DND-41 (cell line): ENCODE data around the gene ATF7IP.

Experiments
- ATAC-seq: fragments of 200-7000 bp; cut with Tn5 transposase; 3 replicates; pipeline ENCODE4 v1.9.1; 2021; ENCODE audit warnings: low read depth; ENCODE audit not compliant: insufficient read depth
- DNase-seq: peaks from one replicate; pipeline ENCODE4 v3.0.0-alpha.2; 2020
- H2AFZ ChIP-seq: 2 replicates; pipeline ENCODE4 v1.6.0; 2012; ENCODE audit warnings: low read depth, low read length
- H3K27ac ChIP-seq: 2 replicates; pipeline ENCODE4 v1.5.1; 2012; ENCODE audit warnings: low read length, inconsistent platforms
- H3K27me3 ChIP-seq: fragments of 200-600 bp; sonication (generic); 2 replicates; pipeline ENCODE4 v1.6.0; 2012; ENCODE audit warnings: low read length, mild to moderate bottlenecking, inconsistent platforms; ENCODE audit not compliant: insufficient read depth, poor library complexity
- H3K36me3 ChIP-seq: 2 replicates; pipeline ENCODE4 v1.5.1; 2012; ENCODE audit warnings: low read length, inconsistent platforms; ENCODE audit not compliant: insufficient read depth
- H3K4me1 ChIP-seq: 2 replicates; pipeline ENCODE4 v1.5.1; 2012; ENCODE audit warnings: mild to moderate bottlenecking, low read length; ENCODE audit not compliant: insufficient read depth
- H3K4me2 ChIP-seq: 2 replicates; pipeline ENCODE4 v1.6.0; 2012; ENCODE audit warnings: mild to moderate bottlenecking, moderate library complexity, low read length, inconsistent platforms; ENCODE audit not compliant: insufficient read depth
- H3K4me3 ChIP-seq, 2 experiments: fragments of 200-600 bp in 1 of 2; shearing (Covaris generic) in 1 of 2; 2 replicates each; pipeline ENCODE4 v1.5.1; 2012 to 2016; ENCODE audit warnings: inconsistent platforms in 2 of 2, low read length in 2 of 2, mild to moderate bottlenecking in 2 of 2, low read depth in 1 of 2, moderate library complexity in 1 of 2
- H3K79me2 ChIP-seq: 2 replicates; pipeline ENCODE4 v1.6.0; 2012; ENCODE audit warnings: low read length, inconsistent platforms; ENCODE audit not compliant: insufficient read depth
- H3K9ac ChIP-seq: 2 replicates; pipeline ENCODE4 v1.6.0; 2012; ENCODE audit warnings: low read depth, mild to moderate bottlenecking, inconsistent platforms, low read length, moderate library complexity
- H3K9me3 ChIP-seq: 2 replicates; pipeline ENCODE4 v1.5.1; 2012; ENCODE audit warnings: low read length, moderate library complexity, mild to moderate bottlenecking, inconsistent platforms; ENCODE audit not compliant: insufficient read depth, severe bottlenecking
- H4K20me1 ChIP-seq: 2 replicates; pipeline ENCODE4 v1.6.0; 2012; ENCODE audit warnings: low read length; ENCODE audit not compliant: insufficient read depth
- CTCF ChIP-seq: IDR thresholded peaks from 2 replicates; pipeline ENCODE4 v1.5.1; 2012; ENCODE audit warnings: borderline replicate concordance, low read length, moderate library complexity, mild to moderate bottlenecking; ENCODE audit not compliant: poor library complexity, severe bottlenecking; ENCODE audit errors: extremely low read depth
- EZH2 ChIP-seq: IDR thresholded peaks from 3 replicates; pipeline ENCODE4 v1.6.1; 2012; ENCODE audit warnings: borderline replicate concordance, low read depth, mild to moderate bottlenecking, moderate library complexity, low read length, inconsistent platforms; ENCODE audit not compliant: severe bottlenecking

Gene ATF7IP

GRCh38 chr12:14505626-14506596 lies 140.4 kb downstream of the ATF7IP start:
- TF ChIP-seq EZH2 (no peak), CTCF (no peak)
- H4K20me1 ChIP-seq: no peaks in the 10 kb centered on the region
- no peak overlapping the region for H3K27ac ChIP-seq
- no peaks in the 10 kb centered on the region for H3K79me2 ChIP-seq
- no peak overlapping the region for H2AFZ ChIP-seq
- DNase-seq: no peak
- no peak overlapping the region for H3K9ac ChIP-seq
- H3K4me3 ChIP-seq: no peak overlapping the region
- ATAC-seq: no peak
- H3K9me3 ChIP-seq: no peaks in the 10 kb centered on the region
- no peaks in the 10 kb centered on the region for H3K27me3 ChIP-seq
- no peaks in the 10 kb centered on the region for H3K4me1 ChIP-seq
- no peak overlapping the region for H3K4me2 ChIP-seq
- H3K36me3 ChIP-seq: peaks cover 11% of the 10 kb centered on the region

GRCh38 chr12:14510574-14510973 lies 145.1 kb downstream of the ATF7IP start:
- H3K9me3 ChIP-seq: no peaks in the 10 kb centered on the region
- no peak overlapping the region for H3K27ac ChIP-seq
- H3K9ac ChIP-seq: no peak overlapping the region
- H3K4me1 ChIP-seq: no peaks in the 10 kb centered on the region
- ATAC-seq: no peak
- no peaks in the 10 kb centered on the region for H4K20me1 ChIP-seq
- TF ChIP-seq CTCF (no peak), EZH2 (no peak)
- H3K36me3 ChIP-seq: no peaks in the 10 kb centered on the region
- H3K4me2 ChIP-seq: no peak overlapping the region
- H3K79me2 ChIP-seq: no peaks in the 10 kb centered on the region
- DNase-seq: no peak
- H2AFZ ChIP-seq: no peak overlapping the region
- no peak overlapping the region for H3K4me3 ChIP-seq
- H3K27me3 ChIP-seq: peaks cover 3% of the 10 kb centered on the region

- H2AFZ ChIP-seq: no peak overlapping the region
- H3K79me2 ChIP-seq: no peaks in the 10 kb centered on the region
- no peak overlapping the region for H3K9ac ChIP-seq
- H3K27me3 ChIP-seq: peaks cover 3% of the 10 kb centered on the region
- no peak overlapping the region for H3K4me2 ChIP-seq
- ATAC-seq (no peak), DNase-seq (no peak)
- H4K20me1 ChIP-seq: no peaks in the 10 kb centered on the region
- no peaks in the 10 kb centered on the region for H3K4me1 ChIP-seq
- TF ChIP-seq CTCF (peak; percentile 15), EZH2 (no peak)
- no peaks in the 10 kb centered on the region for H3K36me3 ChIP-seq
- H3K4me3 ChIP-seq: no peak overlapping the region
- H3K27ac ChIP-seq: no peak overlapping the region
- H3K9me3 ChIP-seq: no peaks in the 10 kb centered on the region
Observed at GRCh38 chr12:14514154-14514842, 148.8 kb downstream of the ATF7IP start.
